OCI-LY1 (cell line): Measurements from ENCODE around the gene AMDHD1.

ENCODE experiments used
- CTCF ChIP-seq: fragments of 200-600 bp; sonication (generic), shearing (Covaris generic); IDR thresholded peaks from 2 replicates; pipeline ENCODE4 v1.5.1; 2017; ENCODE audit warnings: mild to moderate bottlenecking, antibody characterized with exemption, low read length, moderate library complexity, mixed read lengths
- EZH2 ChIP-seq: fragments of 200-600 bp; sonication (generic), shearing (Covaris generic); IDR thresholded peaks from 2 replicates; pipeline ENCODE4 v1.8.0; 2017; ENCODE audit warnings: borderline replicate concordance, mixed run types, mild to moderate bottlenecking, antibody characterized with exemption, low read length, moderate library complexity, mixed read lengths

GRCh38 chr12:95996034-95996658 is 53.0 kb downstream of the AMDHD1 start, which contains the start of gene HAL:
- TF ChIP-seq CTCF (no peak), EZH2 (no peak)
